ENCODE results near the gene DLG2. TPM values are rescaled to one million over a fixed set of nuclear protein-coding genes. Genes with fewer than 3 reads are reported as not detected.

Gene DLG2
- total RNA-seq, 1 donor from 2014 or later = 6.7 TPM

- no peak for DNase-seq (ENCODE audit: low spot score in 2 of 2, unreplicated experiment in 2 of 2)
- H3K27ac Mint-ChIP-seq = no peak overlapping the region
Observed at GRCh38 chr11:84543367-84544159, 1083.6 kb downstream of the DLG2 start.

GRCh38 chr11:84541731-84542340, 1085.3 kb downstream of the DLG2 start:
- Mint-ChIP-seq H3K27me3 (ENCODE audit: low read depth) (peaks cover 8% of the 10 kb centered on the region), H3K4me3 (no peak overlapping the region), H3K9me3 (peaks cover 6% of the 10 kb centered on the region), H3K36me3 (no peaks in the 10 kb centered on the region), H3K27ac (no peak overlapping the region), H3K4me1 (peaks cover 10% of the 10 kb centered on the region)
- DNase-seq (ENCODE audit: low spot score in 2 of 2, unreplicated experiment in 2 of 2) = no peak
- TF ChIP-seq CTCF (IDR thresholded peaks at IDR 0.05; ENCODE audit: unreplicated experiment) = no peak

More at GRCh38 chr11:84543367-84544159, 1083.6 kb downstream of the DLG2 start:
- Mint-ChIP-seq H3K9me3 (peaks cover 6% of the 10 kb centered on the region), H3K4me1 (peaks cover 10% of the 10 kb centered on the region), H3K27me3 (ENCODE audit: low read depth) (peaks cover 8% of the 10 kb centered on the region), H3K36me3 (no peaks in the 10 kb centered on the region), H3K4me3 (no peak overlapping the region)
- no peak for TF ChIP-seq CTCF (IDR thresholded peaks at IDR 0.05; ENCODE audit: unreplicated experiment)

GRCh38 chr11:84536456-84536855, 1090.7 kb downstream of the DLG2 start:
- Mint-ChIP-seq H3K9me3 (no peaks in the 10 kb centered on the region), H3K4me1 (no peaks in the 10 kb centered on the region), H3K27ac (no peak overlapping the region), H3K4me3 (no peak overlapping the region), H3K36me3 (no peaks in the 10 kb centered on the region), H3K27me3 (ENCODE audit: low read depth) (peaks cover 9% of the 10 kb centered on the region)
- TF ChIP-seq CTCF (IDR thresholded peaks at IDR 0.05; ENCODE audit: unreplicated experiment) = no peak
- no peak for DNase-seq (ENCODE audit: low spot score in 2 of 2, unreplicated experiment in 2 of 2)

- no peak for DNase-seq (ENCODE audit: low spot score in 2 of 2, unreplicated experiment in 2 of 2)
- Mint-ChIP-seq H3K27me3 (ENCODE audit: low read depth) (peaks cover 35% of the 10 kb centered on the region), H3K27ac (no peak overlapping the region), H3K9me3 (no peaks in the 10 kb centered on the region), H3K36me3 (no peaks in the 10 kb centered on the region), H3K4me1 (no peaks in the 10 kb centered on the region), H3K4me3 (no peak overlapping the region)
- TF ChIP-seq CTCF (IDR thresholded peaks at IDR 0.05; ENCODE audit: unreplicated experiment) = no peak
Observed at GRCh38 chr11:84532364-84532763, 1094.8 kb downstream of the DLG2 start.

GRCh38 chr11:84526250-84526649, 1100.9 kb downstream of the DLG2 start:
- no peak overlapping the region for H3K27ac Mint-ChIP-seq
- H3K9me3 Mint-ChIP-seq = no peaks in the 10 kb centered on the region
- DNase-seq (ENCODE audit: low spot score in 2 of 2, unreplicated experiment in 2 of 2) = no peak
- no peak for TF ChIP-seq CTCF (IDR thresholded peaks at IDR 0.05; ENCODE audit: unreplicated experiment)
- no peaks in the 10 kb centered on the region for H3K4me1 Mint-ChIP-seq
- H3K4me3 Mint-ChIP-seq = no peak overlapping the region
- no peaks in the 10 kb centered on the region for H3K36me3 Mint-ChIP-seq
- H3K27me3 Mint-ChIP-seq (ENCODE audit: low read depth) = peaks cover 26% of the 10 kb centered on the region

Data from mesothelial cell of epicardium (in vitro differentiated cells).